SW 1271 (cell line): ENCODE results near the gene KLRK1.
"Not testable (repeated sequence)": the region's sequence is repeated elsewhere in the genome, so short reads cannot be mapped to it uniquely, and the experiment has no call there.

Experiments
- DNase-seq, 2 experiments: peaks; one replicate each; lab custom pipeline; 2025; lab: John Stamatoyannopoulos, UW

KLRK1 gene

GRCh38 chr12:10362828-10363657 is 26.8 kb downstream of the KLRK1 start:
- DNase-seq, result no peak

DNA sequence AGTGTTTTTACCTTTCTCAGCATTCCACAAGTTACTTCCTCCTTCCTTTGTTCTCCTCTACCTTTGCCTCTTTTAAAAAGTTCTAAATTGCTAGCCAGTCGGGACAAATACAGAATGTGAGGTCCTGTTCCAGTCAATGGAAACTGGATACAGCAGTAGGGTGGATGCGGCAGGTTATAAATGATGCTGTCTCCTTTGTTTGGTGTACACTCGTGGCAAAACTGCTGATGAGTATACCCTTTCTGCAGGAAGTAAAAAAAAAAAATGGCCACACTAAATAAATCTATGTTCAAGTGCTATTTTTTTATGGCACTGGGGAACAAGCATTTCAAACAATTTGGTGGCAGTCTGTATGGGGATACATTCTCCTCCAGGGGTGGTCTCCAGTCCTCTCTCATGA is 27.5 kb downstream of the KLRK1 start:
- no peak for DNase-seq

DNA sequence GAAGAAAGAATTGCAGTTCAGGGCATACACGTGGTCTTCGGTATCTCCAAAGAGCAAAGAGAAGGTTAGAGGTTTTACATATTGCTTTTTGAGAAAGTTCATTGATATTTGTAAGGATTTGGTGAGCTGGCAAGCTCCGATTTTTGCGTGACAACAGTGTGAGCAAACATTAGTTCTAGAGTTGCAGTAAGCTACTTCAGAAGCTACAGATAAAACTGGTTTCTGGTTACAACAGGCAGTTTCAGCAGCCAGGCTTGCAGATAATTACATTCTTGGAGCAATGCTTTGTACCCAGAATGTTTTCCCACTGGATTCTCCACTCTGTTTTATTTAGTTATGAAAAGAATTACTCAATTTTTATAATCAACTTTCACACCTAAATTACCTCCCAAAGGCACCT is 28.2 kb downstream of the KLRK1 start:
- no peak for DNase-seq

GRCh38 chr12:10361084-10361483 is 28.8 kb downstream of the KLRK1 start:
- DNase-seq, result no peak

DNA sequence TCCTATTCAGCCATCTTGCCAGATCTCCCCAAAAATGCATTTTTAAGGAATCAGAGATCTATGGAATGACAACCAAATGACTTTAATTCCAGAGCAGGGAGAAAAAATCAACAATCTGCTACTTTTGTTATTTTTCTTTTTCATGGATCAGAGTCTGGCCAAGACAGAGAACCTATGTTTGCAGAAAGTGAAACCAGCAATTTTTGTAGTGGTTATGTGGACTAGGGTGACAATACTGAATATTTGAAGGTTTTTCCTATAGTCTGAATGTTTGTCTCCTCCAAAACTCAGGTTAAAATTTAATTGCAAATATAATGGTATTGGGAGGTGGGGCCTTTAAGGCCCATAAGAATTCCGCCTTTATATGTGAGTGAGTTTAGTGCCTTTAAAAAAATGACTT is 30.9 kb downstream of the KLRK1 start:
- DNase-seq, result no peak

DNA sequence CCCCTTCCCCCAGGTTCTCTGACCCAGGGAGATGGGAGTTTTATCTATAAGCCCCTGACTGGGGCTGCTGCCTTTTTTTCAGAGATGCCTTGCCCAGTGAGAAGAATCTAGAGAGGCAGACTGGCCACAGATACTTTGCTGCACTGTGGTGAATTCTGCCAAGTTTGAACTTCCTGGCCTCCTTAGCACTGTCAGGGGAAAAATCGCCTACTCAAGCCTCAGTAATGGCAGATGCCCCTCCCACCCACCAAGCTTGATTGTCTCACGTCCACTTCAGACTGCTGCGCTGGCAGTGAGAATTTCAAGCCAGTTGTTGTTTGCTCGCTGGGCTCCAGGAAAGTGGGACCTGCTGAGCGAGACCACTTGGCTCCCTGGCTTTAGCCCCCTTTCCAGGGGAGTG is 31.7 kb downstream of the KLRK1 start:
- no peak for DNase-seq

DNA sequence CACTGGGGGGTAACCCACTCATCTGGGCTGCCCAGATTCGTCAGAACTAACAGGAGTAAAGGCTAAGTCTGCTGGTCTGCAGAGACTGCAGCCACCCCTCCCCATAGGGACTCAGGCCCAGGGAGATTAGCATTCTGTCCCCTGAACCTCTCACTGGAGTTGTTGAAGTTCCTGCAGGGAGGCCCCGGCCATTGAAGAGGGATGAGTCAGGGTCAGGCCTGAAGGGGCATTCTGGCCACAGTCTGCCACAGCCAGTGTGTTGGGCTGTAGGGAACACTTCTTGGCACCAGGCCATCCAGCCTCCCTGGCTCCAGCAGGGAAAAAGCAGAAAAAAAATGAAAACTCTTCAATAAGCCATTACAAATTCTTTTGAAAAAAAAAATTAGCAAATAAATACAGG is 35.3 kb downstream of the KLRK1 start:
- no peak for DNase-seq

DNA sequence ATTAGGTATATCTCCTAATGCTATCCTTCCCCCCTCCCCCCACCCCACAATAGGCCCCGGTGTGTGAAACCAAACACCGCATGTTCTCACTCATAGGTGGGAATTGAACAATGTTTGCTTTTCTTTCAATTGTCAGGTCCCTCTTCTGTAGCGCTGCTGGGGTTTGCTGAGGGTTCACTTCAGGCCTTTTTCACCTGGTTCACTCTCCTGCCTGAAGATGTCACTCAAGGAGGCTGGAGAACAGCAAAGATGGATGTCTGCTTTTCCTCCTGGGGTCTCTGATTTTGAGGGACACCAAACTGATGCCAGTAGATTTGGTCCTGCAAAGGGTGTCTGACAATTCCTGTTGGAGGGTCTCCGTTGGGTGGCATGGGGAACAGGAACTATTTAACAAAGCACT is 35.8 kb downstream of the KLRK1 start:
- DNase-seq, result no peak

DNA sequence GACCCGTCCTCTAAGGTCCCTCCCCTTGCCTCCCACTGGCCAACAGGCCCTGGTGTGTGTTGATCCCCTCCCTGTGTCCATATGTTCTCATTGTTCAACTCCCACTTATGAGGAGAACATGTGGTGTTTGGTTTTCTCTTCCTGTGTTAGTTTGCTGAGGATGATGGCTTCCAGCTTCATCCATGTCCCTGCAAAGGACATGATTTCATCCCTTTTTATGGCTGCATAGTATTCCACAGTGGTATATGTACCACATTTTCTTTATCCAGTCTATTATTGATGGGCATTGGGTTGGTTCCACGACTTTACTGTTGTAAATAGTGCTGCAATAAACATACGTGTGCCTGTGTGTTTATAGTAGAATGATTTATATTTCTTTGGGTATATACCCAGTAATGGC is 38.4 kb downstream of the KLRK1 start:
- not testable (repeated sequence) for DNase-seq

DNA sequence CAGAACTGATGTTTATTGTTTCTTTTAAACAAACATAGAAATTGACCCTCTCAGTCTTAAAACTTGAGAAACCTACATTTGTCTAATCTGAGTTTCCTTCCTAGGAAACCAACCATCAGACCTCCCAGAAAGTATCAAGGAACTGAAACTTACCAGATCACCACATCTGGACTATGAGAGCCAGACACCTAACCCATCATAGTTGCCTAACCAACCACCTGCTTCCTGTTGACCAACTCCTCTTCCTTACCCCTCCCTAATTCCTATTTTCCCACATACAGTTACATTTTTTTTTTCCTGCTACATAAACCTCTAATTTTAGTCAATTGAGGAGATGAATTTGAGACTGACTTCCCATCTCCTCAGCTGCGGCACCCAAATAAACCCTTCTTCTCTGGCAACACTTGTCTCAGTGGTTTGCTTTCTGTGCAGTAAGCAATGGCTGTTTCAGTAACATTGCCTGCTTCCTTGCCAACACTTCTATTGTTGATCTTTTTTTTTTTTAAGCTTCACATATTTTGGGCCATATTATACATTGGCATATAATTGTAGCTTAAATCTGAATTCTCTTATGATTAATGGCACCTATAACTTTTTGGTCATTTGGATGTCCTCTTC is 47.8 kb downstream of the KLRK1 start:
- no peak for DNase-seq

DNA sequence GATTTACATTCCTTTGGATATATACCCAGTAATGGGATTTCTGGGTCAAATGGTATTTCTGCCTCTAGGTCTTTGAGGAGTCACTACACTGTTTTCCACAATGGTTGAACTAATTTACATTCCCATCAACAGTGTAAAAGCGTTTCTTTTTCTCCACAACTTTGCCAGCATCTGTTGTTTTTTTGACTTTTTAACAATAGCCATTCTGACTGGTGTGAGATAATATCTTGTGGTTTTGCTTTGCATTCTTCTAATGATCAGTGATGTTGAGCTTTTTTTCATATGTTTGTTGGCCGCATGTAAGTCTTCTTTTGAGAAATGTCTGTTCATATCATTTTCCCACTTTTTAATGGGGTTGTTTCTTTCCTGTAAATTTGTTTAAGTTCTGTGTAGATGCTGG is 48.9 kb downstream of the KLRK1 start:
- not testable (repeated sequence) for DNase-seq

DNA sequence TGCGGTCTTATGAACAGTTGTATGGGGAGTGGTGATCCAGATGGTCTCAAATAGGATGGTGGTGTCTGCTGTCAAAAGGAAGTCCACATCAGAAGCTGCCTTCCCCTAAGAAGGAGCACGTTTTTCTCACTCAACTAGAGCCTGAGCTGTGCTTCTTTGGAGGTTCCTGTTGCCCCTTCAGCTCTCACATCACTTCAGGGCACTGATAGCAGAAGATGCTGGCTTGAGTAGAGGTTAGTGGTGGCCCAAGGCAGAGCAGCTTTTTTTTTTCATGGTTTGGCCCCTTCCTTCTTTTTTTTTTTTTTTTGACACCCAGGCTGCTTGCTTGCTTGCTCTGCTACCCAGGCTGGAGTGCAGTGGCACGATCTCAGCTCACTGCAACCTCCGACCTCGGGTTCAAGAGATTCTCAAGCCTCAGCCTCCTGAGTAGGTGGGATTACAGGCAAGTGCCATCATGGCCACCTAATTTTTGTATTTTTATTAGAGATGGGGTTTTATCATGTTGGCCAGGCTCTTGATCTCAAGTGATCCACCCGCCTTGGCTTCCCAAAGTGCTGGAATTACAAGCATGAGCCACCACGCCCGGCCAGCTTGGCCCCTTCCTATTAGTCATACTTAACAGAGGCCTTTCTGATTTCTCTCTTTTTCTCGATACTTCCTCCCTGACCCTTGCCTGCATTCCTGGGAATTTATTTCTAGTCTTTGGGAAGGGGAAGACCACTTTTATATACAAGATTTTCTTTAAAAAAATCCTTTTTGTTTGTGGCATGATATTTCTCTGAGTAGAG is 50.6 kb downstream of the KLRK1 start:
- peak; percentile 29 to 54 for DNase-seq

- DNase-seq, result not testable (repeated sequence)
Measured at GRCh38 chr12:10338470-10338869, 51.4 kb downstream of the KLRK1 start.

- DNase-seq, result not testable (repeated sequence)
Measured at GRCh38 chr12:10336196-10336595, 53.6 kb downstream of the KLRK1 start.

GRCh38 chr12:10331642-10332239 is 58.1 kb downstream of the KLRK1 start:
- peak; percentile 23 to 81 for DNase-seq

- DNase-seq, result not testable (repeated sequence)
Measured at GRCh38 chr12:10328691-10329090, 61.1 kb downstream of the KLRK1 start.
